Natural killer cell (primary cell): ENCODE results near the gene FIZ1. TPM values are rescaled to one million over a fixed set of nuclear protein-coding genes. Genes with fewer than 3 reads are reported as not detected.

Source experiments
- ATAC-seq, 3 donors: fragments of 150-1000 bp in 2 of 3; fragments of 200-7000 bp in 1 of 3; cut with Tn5 transposase; 1 replicate in 1 of 3; 2 replicates in 2 of 3; pipeline ENCODE4 v1.10.0; 2021; ENCODE audit warnings: mild to moderate bottlenecking in 2 of 3, moderate library complexity in 2 of 3
- DNase-seq, 2 donors: peaks; one replicate each; pipeline versions ENCODE4 v3.0.0 to v3.0.0-alpha.2; 2013 to 2021; ENCODE audit warnings: mixed read lengths in 1 of 2
- H3K27ac ChIP-seq: one replicate; pipeline ENCODE4 v1.5.1; 2013; ENCODE audit warnings: mild to moderate bottlenecking, low read length
- H3K27me3 ChIP-seq: one replicate; pipeline ENCODE4 v1.6.1; 2013; ENCODE audit warnings: low read length; ENCODE audit not compliant: control insufficient read depth, insufficient read depth
- H3K36me3 ChIP-seq: one replicate; pipeline ENCODE4 v1.6.1; 2013; ENCODE audit warnings: low read length; ENCODE audit not compliant: control insufficient read depth, insufficient read depth
- H3K4me1 ChIP-seq: one replicate; pipeline ENCODE4 v1.6.1; 2013; ENCODE audit warnings: low read length; ENCODE audit not compliant: control insufficient read depth, insufficient read depth
- H3K4me3 ChIP-seq: one replicate; pipeline ENCODE4 v1.5.1; 2013; ENCODE audit warnings: low read length
- H3K9me3 ChIP-seq: one replicate; pipeline ENCODE4 v1.6.1; 2013; ENCODE audit warnings: low read length; ENCODE audit not compliant: control insufficient read depth, insufficient read depth
- H3K27ac Mint-ChIP-seq, 2 donors: one replicate each; pipeline ENCODE4 v1.8.0; 2022; ENCODE audit warnings: mild to moderate bottlenecking in 2 of 2, mixed read lengths in 2 of 2, moderate library complexity in 1 of 2
- H3K27me3 Mint-ChIP-seq, 2 donors: one replicate each; pipeline ENCODE4 v1.8.0; 2022; ENCODE audit warnings: low read depth in 2 of 2, mixed read lengths in 2 of 2
- H3K36me3 Mint-ChIP-seq: one replicate; pipeline ENCODE4 v1.8.0; 2022; ENCODE audit warnings: mixed read lengths
- H3K4me1 Mint-ChIP-seq, 2 donors: one replicate each; pipeline ENCODE4 v1.8.0; 2022; ENCODE audit warnings: mixed read lengths in 2 of 2
- H3K4me3 Mint-ChIP-seq: one replicate; pipeline ENCODE4 v1.8.0; 2022; ENCODE audit warnings: mild to moderate bottlenecking, moderate library complexity, mixed read lengths
- H3K9me3 Mint-ChIP-seq, 2 donors: one replicate each; pipeline ENCODE4 v1.8.0; 2022; ENCODE audit warnings: mixed read lengths in 2 of 2
- WGBS: methylation state at CpG from one replicate; pipeline ENCODE4 v1.1.7; 2013; ENCODE audit warnings: missing lambda C conversion rate; ENCODE audit not compliant: insufficient coverage; 5-methylcytosine and 5-hydroxymethylcytosine counted together
- intact Hi-C: fragments of 100-400 bp; cut with micrococcal nuclease; formaldehyde crosslinking; loops from one replicate; pipeline ENCODE4 v1.14.2; 2022
- total RNA-seq, 4 donors: library from RNA; stranded (reverse); fragments of 120-200 nt in 1 of 4; gene quantifications; one replicate each; pipeline versions ENCODE4 v1.2.3 to v1.2.4, GENCODE V29; 2013 to 2022
- TF ChIP-seq, protein P1 (sequence below): fragments of 200-600 bp; IDR thresholded peaks from one replicate; pipeline ENCODE4 v1.8.0; 2022; ENCODE audit warnings: antibody characterized with exemption

FIZ1 gene
- total RNA-seq, 3 donors from 2014 or later (not counting 1 experiment from before 2014, with no cell fraction given): 8.5 to 18.2 (median 10.3) TPM

DNA sequence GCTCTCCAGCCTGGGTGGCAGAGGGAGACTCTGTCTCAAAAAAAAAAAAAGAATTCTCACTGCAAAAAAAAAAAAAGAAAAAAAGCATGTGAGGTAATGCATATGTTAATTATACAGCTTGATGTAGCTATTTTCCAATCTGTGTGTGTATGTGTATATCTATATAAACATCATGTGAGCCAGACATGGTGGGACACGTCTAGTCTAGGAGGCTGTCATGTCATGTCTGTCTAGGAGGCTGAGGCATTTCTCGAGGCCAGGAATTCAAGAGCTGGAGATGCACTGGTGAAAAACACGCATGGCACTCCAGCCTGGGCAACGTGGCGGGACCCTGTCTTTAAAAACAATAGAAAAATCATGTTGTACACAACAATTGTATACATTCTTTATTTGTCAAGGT lies 47.1 kb downstream of the FIZ1 start:
- Mint-ChIP-seq H3K9me3 (no peaks in the 10 kb centered on the region), H3K36me3 (no peaks in the 10 kb centered on the region), H3K27ac (no peak overlapping the region), H3K27me3 (peaks cover 12 to 20% of the 10 kb centered on the region in 2 donors), H3K4me1 (no peaks in the 10 kb centered on the region), H3K4me3 (no peak overlapping the region)
- Histone ChIP-seq H3K27ac (no peak overlapping the region), H3K27me3 (peaks cover 4% of the 10 kb centered on the region), H3K9me3 (no peaks in the 10 kb centered on the region), H3K4me1 (no peaks in the 10 kb centered on the region), H3K4me3 (no peak overlapping the region), H3K36me3 (no peaks in the 10 kb centered on the region)
- 91% methylated on average over 5 of the region's 5 CpGs for WGBS
- ATAC-seq: no peak
- no peak for DNase-seq
- intact Hi-C loops: no loop called here
- TF ChIP-seq, protein P1, sequence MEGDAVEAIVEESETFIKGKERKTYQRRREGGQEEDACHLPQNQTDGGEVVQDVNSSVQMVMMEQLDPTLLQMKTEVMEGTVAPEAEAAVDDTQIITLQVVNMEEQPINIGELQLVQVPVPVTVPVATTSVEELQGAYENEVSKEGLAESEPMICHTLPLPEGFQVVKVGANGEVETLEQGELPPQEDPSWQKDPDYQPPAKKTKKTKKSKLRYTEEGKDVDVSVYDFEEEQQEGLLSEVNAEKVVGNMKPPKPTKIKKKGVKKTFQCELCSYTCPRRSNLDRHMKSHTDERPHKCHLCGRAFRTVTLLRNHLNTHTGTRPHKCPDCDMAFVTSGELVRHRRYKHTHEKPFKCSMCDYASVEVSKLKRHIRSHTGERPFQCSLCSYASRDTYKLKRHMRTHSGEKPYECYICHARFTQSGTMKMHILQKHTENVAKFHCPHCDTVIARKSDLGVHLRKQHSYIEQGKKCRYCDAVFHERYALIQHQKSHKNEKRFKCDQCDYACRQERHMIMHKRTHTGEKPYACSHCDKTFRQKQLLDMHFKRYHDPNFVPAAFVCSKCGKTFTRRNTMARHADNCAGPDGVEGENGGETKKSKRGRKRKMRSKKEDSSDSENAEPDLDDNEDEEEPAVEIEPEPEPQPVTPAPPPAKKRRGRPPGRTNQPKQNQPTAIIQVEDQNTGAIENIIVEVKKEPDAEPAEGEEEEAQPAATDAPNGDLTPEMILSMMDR: no peak

DNA sequence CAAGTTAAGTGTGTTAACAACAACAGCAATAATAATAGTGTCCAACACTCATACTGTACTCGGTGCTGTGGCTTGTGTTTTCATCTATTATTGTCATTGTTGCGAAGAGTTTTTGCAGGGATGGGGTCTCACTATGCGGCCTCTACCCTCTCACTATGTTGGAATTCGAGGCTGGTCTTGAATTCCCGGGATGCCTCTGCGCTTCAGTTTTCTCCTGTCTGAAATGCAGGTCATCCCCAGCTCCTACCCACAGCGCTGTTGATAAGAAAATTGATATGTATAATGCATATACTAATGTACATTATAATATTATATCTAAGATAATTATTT lies 49.0 kb downstream of the FIZ1 start:
- Mint-ChIP-seq H3K36me3 (no peaks in the 10 kb centered on the region), H3K4me1 (no peaks in the 10 kb centered on the region), H3K27ac (no peak overlapping the region), H3K4me3 (no peak overlapping the region), H3K9me3 (no peaks in the 10 kb centered on the region), H3K27me3 (peaks cover 12 to 27% of the 10 kb centered on the region in 2 donors)
- no peak for ATAC-seq
- intact Hi-C loops: no loop called here
- H3K4me3 ChIP-seq: no peak overlapping the region
- WGBS: 87% methylated on average over 5 of the region's 7 CpGs
- H3K36me3 ChIP-seq: no peaks in the 10 kb centered on the region
- H3K9me3 ChIP-seq: no peaks in the 10 kb centered on the region
- H3K27ac ChIP-seq: no peak overlapping the region
- peaks cover 6% of the 10 kb centered on the region for H3K27me3 ChIP-seq
- no peak for DNase-seq
- no peaks in the 10 kb centered on the region for H3K4me1 ChIP-seq
- TF ChIP-seq, protein P1: no peak

DNA sequence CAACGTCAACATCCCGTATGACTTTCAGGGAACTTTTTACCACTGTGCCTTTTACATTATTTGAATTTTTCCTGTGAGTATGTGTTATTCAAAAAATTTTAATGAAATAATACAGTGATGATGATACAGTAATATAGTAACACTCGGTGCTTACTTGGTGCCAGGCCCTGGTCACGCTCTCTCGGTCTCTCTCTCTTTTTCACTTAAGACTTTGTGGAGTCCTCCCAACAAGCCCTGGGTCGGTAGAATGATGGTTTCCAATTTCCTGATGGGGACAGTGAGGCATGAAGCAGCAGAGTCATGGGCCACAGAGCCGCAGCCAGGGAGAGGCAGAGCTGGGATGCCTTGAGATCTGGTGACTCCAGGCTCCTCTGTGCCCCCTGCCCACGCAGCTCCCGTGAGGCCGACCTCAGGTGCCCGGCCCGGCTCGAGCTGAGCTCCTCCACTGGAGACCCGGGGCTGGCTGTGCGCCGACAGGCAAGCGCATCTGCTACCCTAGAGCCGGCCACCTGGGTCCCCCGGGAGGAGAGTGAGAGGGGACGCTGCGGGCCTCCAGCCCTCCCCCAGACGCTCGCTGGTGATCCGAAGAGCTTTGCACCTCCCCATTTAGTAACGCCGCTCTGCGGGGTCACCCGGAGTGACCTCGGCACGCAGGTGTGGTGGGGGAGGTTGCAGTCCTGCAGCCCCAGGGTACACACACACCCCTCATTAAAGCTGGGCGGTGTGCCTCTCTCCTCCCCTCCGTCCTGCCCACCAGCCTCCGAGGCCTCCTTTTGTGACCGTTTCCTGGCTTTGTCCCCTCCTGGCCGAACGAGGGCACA lies 49.6 kb downstream of the FIZ1 start:
- H3K36me3 ChIP-seq: no peaks in the 10 kb centered on the region
- Mint-ChIP-seq H3K4me3 (no peak overlapping the region), H3K9me3 (no peaks in the 10 kb centered on the region), H3K27ac (no peak overlapping the region), H3K36me3 (no peaks in the 10 kb centered on the region), H3K27me3 (peaks cover 12 to 30% of the 10 kb centered on the region in 2 donors), H3K4me1 (no peaks in the 10 kb centered on the region)
- H3K27ac ChIP-seq: no peak overlapping the region
- no peak for ATAC-seq
- DNase-seq: no peak
- H3K9me3 ChIP-seq: no peaks in the 10 kb centered on the region
- H3K27me3 ChIP-seq: peaks cover 6% of the 10 kb centered on the region
- H3K4me3 ChIP-seq: no peak overlapping the region
- H3K4me1 ChIP-seq: no peaks in the 10 kb centered on the region
- WGBS: 81% methylated on average over 30 of the region's 36 CpGs
- intact Hi-C loops: no loop called here
- TF ChIP-seq, protein P1: no peak
